HT-29 (cell line): ENCODE data around the gene RANGAP1. TPM values are rescaled to one million over a fixed set of nuclear protein-coding genes. Genes with fewer than 3 reads are reported as not detected.
"Not testable (repeated sequence)": the region's sequence is repeated elsewhere in the genome, so short reads cannot be mapped to it uniquely, and the experiment has no call there.

ENCODE experiments used
- DNase-seq: peaks from one replicate; pipeline ENCODE4 v3.0.0-alpha.2; 2015; ENCODE audit warnings: low spot score
- total RNA-seq: library from RNA; depleted of rRNA; stranded (reverse); fragments of >200 nt; shearing (Covaris generic); gene quantifications from 2 replicates; pipeline ENCODE4 v1.2.3, GENCODE V29; 2014

Gene RANGAP1
- total RNA-seq, 1 experiment from 2014 or later = 81.2 TPM

DNA sequence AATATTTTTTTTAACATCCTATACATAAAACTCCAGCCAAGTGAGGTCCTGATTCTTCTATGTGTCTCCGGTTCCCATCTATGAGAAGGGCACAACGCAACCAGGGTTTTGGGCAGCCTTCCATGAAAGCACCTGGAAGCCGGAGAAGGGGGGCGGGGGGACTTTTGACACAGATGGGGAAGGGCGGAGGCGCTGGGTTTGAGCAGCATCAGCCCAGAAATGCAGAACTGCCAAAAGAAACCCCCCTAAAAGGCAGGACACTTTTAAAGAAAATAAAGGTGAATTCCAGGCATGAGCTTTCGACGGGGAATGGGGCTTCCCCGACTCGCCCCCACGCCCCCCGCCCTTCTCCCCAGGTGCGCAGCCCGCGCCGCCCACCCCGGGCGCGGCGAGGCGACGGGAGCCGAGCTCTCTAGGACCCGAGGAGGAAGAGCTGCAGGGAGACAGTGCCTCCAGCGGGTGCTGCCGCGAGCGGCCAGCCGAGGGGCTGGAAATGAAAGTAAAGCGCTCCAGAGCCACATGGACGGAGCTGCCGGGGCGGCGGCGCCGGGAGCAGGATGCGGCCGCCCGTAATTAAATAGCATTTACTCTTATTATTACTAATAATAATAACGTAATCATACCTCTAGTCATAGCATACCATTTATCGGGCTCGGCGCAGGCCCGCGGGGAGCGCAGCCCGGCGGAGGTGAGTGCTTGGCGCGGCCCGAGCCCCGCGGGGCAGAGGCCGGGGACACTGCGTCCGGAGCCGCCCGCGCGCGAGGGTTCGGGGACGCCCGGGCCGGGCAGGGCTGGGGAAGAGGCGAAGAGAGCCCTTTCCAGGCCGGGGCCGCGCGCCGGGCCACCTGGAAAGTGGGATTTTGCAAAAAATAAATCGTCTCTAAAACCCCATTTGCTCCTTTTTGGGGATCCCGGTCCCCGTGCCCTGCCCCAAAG is 15.4 kb upstream of the RANGAP1 start, which contains the start of gene ZC3H7B:
ZC3H7B (plus strand) TSS at position 441 of the 936 bp plus-strand sequence. CDS start 19,136 bp downstream, outside the sequence.
- DNase-seq = peak; percentile 73

DNA sequence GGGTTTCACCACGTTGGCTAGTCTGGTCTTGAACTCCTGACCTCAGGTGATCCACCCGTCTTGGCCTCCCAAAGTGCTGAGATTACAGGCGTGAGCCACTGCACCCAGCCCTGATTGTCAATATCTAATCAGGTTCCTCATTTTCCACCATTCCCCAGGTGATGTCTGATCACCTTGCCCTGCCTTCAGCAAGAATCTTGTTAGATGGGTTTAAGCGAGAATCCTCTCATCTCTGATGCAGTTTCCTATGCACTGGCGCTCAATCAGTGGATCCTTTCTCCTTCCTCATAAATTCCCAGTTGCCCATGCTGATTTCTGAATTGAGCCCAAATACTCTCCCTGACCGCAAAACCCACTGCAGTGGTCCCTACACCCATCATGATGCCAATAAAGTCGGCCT is 14.7 kb upstream of the RANGAP1 start:
- peak; percentile 20 for DNase-seq

DNA sequence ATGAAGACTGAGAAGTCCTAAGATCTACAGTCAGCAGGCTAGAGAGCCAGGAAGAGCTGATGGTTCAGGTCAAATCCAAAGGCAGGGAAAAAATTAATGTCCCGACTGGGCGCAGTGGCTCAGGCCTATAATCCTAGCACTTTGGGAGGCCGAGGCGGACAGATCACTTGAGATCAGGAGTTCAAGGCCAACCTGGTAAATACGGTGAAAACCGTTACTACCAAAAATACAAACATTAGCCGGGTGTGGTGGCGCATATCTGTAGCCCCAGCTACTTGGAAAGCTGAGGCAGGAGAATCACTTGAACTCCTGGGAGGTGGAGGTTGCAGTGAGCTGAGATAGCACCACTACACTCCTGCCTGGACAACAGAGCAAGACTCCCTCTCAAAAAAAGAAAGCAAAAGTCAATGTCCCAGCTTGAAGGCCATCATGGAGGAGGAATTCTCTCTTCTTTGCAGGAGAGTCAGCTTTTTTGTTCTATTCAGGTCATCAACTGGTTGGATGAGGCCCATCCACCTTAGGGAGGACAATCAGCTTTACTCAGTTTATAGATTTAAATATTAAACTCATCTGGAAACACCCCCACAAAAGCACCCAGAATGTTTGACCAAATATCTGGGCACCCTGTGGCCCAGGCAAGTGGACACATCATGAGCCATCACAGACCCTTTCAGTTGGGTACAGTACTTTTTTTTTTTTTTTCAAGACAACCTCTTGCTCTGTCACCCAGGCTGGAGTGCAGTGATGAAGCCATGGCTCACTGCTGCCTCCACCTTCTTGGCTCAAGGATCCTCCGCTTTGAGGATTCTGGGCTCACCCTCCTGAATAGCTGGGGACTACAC is 11.1 kb upstream of the RANGAP1 start:
- DNase-seq = no peak

DNA sequence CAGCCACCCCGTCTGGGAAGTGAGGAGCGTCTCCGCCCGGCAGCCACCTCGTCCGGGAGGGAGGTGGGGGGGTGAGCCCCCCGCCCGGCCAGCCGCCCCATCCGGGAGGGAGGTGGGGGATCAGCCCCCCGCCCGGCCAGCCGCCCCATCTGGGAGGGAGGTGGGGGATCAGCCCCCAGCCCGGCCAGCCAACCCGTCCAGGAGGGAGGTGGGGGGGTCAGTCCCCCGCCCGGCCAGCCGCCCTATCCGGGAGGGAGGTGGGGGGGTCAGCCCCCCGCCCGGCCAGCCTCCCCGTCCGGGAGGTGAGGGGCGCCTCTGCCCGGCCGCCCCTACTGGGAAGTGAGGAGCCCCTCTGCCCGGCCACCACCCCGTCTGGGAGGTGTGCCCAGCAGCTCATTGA is 8.8 kb upstream of the RANGAP1 start:
- DNase-seq = not testable (repeated sequence)

DNA sequence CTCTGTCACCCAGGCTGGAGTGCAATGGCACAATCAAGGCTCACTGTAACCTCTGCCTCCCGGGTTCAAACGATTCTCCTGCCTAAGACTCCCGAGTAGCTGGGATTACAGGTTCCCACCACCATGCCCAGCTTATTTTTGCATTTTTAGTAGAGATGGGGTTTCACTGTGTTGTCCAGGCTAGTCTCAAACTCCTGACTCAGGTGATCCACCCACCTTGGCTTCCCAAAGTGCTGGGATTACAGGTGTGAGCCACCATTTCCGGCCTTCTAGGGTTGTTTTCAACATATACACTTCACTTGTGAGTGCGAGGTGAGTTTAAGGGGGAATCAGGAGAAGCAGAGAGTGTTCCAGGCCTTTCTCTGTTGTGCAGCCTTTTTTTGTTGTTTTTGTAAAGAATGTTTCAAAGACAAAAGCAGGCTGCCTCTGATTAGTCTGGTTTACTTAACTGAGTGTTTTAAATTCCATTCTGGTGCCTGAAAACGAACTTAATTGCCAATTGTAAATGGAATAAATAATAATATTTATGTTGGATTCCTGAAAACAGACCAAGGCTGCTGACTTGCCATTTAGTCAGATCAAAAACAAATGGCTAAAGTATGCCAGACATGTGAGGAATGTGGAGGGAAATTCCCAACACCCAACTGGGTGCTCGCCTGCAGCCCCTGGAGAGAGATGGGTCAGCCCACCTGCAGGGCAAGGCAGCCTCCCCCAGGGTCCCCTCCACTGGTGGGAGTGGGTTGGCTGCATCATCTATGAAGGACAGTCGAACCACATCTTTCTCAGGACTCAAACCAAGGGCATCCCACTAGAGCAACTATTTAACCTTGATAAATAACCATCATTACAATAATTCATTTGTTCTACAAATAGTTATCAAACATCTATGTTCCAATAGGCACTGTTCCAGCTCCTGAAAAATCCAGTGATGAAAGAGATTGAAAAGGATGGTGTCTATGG is 4.6 kb upstream of the RANGAP1 start:
- no peak for DNase-seq

DNA sequence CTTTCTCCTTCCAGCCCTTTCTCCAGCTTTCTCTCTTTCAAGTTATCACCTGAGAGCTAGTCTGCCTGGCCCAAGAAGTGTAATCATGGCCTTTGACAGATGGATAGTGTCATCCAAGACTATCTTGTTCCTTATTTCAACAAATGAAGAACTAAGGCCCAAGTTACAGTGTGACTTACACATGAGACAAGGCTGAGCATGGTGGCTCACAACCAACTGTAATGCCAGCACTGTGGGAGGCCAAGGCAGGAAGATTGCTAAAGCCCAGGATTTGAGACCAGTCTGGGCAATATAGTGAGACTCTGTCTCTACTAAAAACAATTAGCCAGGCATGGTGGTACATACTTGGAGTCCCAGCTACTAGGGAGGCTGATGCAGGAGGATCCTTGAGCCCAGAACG is 3.7 kb upstream of the RANGAP1 start:
- DNase-seq = no peak

DNA sequence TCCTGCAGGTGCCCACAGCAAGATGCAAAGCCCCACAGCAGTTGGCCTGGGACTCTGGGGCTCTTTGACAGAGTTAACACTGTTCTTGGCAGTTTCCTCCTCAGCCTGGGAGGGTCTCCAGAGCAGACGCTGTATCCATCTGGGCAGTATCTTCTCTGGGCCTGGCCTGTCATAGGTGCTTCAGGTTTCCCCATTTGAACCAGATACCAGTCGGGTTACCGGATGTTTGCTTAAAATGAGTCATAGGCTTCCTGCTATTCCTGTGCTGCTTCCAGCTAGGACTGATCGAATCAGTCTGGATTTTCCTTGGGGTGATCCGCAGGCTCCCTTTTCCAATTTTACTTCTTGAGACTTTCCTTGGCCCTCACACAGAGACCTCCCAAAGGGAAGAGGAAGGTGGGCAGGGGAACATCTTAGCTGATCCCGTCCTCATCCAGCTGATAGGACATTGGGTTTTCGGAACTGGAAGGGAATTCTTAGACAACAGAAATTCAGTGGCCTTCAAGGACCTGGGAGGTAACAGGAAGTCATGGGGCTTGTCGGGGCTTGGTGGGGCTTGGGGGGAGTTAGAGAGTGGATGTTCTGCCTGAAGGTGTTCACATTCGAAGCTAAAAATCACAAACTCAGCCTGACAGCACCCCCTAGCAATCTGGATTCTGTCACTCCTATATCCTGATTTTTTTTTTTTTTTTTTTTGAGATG is 2.4 kb upstream of the RANGAP1 start:
- DNase-seq = peak; percentile 83

DNA sequence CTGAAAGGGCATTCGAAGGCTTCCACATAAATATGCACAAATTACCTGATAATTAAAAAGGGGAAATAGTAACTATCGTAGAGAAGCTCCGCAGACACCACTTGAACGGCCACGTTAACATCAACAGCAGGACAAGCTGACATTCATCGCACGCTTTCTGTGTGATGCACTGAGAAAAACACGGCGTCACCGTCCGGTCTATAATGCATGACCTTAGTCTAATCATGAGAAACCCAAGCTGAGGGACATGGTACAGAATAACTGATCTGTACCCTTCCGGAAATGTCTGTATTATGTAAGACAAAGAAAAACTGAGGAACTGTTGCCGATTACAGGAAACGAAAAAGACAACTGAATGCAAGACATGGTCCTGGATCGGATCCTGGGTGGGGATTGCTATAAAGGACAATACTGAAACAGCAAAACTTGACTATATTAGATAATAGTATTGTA is 678 bp upstream of the RANGAP1 start:
- no peak for DNase-seq

DNA sequence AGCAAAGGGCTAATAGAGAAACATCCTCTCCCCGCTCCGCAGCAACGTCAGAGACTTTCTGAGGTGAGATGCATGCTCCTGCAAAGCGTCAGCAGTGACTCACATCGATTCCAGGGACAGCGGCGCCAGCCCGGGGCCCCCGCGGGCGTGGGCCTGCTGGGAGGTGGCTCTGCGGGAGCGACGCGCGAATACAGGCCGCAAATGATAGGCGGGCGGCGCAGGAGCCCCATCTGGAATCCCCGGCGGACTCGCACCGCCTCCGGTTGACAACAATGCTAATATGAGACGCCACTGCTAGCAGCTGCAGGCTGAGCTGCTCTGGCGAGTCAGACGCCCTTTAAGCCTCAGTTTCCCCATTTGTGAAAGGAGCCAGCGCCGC is 557 bp downstream of the RANGAP1 start:
- DNase-seq = peak; percentile 50

DNA sequence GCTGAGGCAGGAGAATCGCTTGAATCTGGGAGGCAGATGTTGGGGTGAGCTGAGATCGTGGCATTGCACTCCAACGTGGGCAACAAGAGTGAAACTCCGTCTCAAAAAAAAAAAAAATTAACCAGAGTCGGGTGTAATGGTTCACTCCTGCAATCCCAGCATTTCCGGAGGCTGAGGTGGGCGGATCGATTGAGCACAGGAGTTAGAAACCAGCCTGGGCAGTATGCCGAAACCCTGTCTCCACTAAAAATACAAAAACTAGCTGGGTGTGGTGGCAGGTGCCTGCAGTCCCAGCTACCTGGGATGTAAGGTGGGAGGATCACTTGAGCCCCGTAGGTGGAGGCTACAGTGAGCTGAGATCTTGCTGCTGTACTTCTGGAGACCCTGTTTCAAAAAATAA is 1.5 kb downstream of the RANGAP1 start:
- no peak for DNase-seq

DNA sequence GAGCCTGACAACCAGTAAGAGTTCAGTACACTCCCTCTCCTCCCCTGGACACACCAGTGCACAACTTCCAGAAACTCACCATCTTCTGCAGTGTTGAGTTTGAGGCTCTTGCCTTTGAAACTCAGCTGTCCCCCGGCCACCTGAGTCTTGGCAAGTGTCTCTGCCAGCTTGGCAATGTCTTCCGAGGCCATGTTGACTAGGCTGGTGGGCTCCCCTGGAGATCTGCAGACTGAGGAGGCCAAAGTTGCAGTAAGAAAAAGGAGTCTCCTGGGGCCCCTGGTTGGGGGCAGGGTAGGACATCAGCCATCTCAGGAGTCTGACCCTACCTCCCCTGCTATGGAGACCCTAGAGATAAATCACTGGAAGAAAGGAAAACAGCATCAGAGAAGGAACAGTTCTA is 5.1 kb downstream of the RANGAP1 start:
- no peak for DNase-seq

DNA sequence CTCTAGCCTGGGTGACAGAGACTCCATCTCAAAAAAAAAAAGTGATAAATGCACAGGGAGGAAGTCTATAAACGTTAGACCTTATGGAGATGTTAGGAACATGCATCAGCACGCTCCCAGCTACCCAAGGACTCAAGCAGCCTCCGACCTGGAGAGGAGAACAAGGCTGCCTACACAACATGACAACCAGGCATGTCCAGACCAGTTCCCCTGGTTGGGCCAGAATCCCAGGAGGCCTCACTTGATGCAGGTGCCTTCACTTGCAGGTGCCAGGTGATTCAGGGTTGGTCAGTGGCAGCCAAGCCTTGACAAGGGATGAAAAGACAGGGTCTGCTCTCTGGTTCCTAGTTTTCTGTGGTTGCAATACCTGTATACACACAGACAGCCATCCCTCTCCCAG is 5.9 kb downstream of the RANGAP1 start:
- no peak for DNase-seq

DNA sequence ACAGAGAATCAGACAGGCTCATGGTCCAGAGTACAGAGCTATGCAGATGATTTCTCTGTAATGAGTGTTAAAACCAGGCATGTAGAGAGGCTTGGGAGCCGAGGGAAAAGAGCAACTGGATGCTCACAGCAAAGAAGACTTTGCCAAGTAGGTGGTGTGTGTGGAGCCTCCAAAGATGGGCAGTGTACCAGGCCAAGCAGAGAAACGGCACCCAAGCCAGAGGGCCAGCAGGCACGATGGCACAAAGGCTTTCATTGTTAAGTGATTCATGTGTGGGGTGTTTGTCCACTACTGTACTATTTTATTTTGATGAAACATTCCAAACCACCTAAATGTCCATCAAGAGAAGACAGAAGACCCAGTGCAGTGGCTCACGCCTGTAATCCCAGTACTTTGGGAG is 11.1 kb downstream of the RANGAP1 start:
- DNase-seq = no peak

DNA sequence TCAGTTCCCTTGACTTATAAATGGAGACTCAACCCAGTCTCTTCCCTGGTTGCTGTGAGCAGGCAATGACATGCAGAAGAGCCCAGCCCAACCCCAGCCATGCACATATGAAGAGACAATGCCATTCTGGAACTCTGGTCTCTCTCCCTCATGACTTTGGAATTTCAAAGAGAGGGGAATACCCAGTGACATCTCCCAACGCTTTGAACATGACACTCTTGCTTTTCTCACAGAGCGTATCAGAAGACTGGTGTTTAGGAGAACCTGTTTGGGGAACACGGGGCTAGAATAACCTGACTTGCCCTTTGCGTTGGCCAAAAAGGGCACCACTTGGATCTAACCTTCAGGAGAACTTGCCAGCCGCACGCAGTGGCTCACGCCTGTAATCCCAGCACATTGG is 12.9 kb downstream of the RANGAP1 start:
- DNase-seq = no peak

DNA sequence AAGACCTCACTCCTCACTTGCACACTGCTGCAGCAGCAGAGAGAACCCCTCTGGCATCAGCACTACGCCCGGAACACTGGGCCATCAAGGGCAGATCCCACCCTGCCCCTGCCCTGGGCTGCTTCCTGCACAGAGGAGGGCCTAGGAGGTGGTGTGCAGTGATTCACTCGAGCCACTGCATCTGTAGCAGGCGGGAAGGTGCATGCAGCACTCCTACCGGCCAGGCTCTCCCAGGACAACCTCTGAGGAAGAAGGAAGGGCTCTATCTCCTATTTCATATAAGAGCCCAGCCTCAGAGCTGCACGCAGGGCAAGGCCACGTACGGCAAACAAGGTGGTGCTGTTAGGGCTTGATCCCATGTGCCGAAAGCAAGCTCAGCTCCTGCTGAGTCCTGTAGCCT is 14.2 kb downstream of the RANGAP1 start:
- DNase-seq = no peak

DNA sequence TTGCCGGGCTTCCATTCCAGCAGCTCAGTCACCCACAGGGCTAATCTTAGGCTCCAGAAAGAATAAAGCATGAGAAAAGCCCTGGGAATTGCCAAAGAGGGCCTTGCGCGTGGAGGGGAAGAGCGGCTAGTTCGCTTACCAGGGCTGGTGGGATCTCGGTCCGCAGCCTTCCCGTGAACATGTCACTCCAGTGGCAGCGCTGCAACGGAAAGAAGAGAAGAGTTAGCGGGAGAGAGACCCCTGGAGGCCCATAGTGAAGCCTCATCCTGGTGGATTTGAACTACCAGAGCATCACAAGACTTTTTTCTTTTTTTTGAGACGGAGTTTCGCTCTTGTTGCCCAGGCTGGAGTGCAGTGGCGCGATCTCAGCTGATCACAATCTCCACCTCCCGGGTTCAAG is 18.0 kb downstream of the RANGAP1 start:
- no peak for DNase-seq

DNA sequence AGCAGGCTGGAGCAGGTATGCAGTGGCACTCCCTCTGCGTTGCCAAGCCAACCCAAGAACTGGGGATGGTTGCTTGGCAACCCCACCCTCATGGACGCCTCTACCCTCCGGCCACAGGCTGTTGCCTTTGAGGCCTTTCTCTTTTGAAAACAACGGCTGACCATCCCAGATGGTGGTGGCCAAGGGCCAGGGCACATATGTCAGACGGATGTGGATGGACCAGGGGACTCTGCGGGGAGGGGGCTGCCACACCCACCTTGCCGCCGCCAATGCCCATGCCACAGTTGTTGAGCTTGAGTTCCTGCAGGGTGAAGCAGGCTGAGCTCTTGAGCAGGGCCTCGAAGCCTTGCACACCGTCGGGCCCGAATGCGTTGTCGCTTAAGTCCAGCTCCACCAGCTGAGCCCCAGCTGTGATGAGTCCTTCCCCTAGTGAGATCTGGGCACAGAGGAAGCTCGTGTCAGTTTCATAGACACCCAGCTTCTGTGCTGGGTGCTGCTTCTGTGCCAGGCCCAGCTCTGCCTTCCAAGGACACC is 21.5 kb downstream of the RANGAP1 start:
- no peak for DNase-seq

DNA sequence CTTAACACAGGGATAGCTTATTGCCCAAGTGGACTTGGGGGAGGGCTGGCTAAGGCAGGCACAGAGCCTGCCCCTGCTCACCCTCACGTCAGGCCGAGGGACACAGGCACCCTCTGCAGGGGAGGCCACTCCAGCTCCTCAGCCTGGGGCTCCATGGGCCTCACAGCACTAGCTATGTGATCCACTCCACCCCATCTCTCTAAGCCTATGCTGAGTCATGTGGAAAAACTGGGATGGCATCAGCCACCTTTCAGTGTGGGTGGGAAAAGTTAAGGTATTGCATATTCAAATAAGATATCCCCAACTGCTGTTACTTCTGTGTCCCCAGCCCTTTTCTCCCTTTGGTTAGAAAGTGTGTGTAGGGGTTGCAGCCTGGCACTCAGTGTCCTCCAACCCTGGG is 22.3 kb downstream of the RANGAP1 start:
- DNase-seq = no peak

DNA sequence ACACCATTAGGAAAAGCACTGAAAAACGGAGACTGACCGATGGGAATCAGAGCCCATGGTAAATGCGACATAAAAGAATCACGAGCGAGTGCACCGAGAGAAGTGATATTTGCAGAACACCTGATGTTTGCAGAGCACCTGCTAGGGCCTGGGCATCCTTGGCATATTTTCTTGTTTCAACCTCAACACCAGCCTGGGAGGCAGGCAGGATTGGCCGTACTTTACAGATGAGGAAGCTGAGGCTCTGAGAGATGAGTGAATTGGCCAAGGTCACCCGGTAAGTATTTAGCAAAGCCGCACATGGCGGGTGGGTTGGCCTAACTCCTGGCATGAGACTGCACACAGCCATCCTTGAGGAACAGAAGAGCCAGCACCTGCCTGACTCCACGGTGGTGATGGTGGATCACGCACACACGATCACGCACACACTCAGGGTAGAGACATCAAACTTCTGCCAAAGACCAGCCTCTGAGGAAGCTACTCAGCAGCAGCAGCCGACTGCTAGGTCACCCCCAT is 23.7 kb downstream of the RANGAP1 start:
- DNase-seq = no peak
